Measurements from ENCODE around the gene THRSP.
"Not testable (repeated sequence)": the region's sequence is repeated elsewhere in the genome, so short reads cannot be mapped to it uniquely, and the experiment has no call there.

THRSP gene

DNA sequence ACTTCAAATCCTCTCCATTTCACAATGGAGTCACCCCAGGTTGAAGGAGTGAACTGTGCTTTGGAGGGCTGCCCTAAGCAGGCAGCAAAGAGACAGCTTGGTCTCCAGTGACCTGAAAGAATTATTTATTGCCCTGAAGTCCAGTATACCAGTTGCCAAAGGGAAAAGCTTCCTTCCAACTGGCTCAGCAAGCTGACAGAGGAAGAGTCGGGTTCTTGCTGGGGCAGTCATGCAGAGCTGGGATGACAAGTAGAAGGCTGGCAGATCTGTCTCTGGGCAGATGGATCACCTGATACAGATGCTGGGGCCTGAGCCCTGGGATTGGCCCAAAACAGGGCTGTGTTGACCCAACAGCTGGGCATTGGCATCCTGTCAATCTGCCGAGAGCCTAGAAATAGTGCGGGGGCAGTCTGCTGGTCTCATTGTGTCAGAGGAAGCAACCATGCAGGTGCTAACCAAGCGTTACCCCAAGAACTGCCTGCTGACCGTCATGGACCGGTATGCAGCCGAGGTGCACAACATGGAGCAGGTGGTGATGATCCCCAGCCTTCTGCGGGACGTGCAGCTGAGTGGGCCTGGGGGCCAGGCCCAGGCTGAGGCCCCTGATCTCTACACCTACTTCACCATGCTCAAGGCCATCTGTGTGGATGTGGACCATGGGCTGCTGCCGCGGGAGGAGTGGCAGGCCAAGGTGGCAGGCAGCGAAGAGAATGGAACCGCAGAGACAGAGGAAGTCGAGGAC, at the start of gene THRSP:
Gene THRSP (plus strand): TSS at position 422 of the 742 bp plus-strand sequence. CDS start 21 bp downstream, at position 443.
- H3K9me3 Mint-ChIP-seq, result no peaks in the 10 kb centered on the region
- H3K27ac Mint-ChIP-seq, result no peak within 1 kb of the TSS
- H3K27me3 Mint-ChIP-seq, result no peaks in the 10 kb centered on the region

DNA sequence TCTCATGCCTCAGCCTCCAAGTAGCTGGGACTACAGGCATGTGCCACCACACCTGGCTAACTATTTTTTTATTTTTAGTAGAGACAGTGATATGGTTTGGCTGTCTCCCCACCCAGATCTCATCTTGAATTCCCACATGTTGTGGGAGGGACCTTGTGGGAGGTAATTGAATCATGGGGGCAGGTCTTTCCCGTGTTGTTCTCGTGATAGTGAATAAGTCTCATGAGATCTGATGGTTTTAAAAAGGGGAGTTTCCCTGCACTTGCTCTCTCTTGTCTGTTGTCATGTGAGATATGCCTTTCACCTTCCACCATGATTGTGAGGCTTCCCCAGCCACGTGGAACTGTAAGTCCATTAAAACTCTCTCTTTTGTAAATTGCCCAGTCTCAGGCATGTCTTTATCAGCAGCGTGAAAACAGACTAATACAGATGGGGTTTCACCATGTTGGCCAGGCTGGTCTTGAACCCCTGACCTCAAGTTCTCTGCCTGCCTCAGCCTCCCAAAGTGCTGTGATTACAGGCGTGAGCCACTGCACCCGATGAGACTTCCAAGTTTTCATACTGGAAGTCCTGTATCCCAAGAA, 48.6 kb upstream of the THRSP start:
- not testable (repeated sequence) for H3K9me3 Mint-ChIP-seq, H3K4me3 Mint-ChIP-seq, H3K36me3 Mint-ChIP-seq, H3K27ac Mint-ChIP-seq, H3K4me1 Mint-ChIP-seq, H3K27me3 Mint-ChIP-seq

More for the DNA sequence above, at the start of gene THRSP:
- H3K4me3 Mint-ChIP-seq, result no peak within 1 kb of the TSS
- H3K36me3 Mint-ChIP-seq, result peaks cover 9% of the 10 kb centered on the region
- H3K4me1 Mint-ChIP-seq, result no peaks in the 10 kb centered on the region

DNA sequence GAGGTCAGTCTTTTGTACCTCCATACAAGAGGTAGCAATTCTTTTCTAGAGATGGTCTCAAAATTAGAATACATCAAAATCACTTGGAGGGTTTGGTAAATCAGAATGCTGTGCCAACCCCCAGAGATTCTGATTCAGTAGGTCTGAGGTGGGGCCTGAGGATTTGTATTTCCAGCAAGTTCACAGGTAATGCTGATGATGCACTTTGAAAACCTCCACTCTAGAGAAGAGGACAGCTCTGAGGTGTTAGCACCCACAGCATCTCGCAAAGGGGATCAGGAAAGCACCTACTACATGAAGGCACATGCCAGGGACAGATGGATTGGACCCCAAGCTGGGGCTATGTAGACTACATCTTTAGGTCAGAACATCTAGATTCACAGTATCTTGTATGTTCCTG, 47.8 kb upstream of the THRSP start:
- Mint-ChIP-seq H3K27me3 (no peaks in the 10 kb centered on the region), H3K4me3 (no peak overlapping the region), H3K9me3 (no peaks in the 10 kb centered on the region), H3K27ac (no peak overlapping the region), H3K36me3 (no peaks in the 10 kb centered on the region), H3K4me1 (no peaks in the 10 kb centered on the region)

- Mint-ChIP-seq H3K9me3 (no peaks in the 10 kb centered on the region), H3K27me3 (peaks cover 6% of the 10 kb centered on the region), H3K36me3 (no peaks in the 10 kb centered on the region), H3K4me1 (peaks cover 4% of the 10 kb centered on the region), H3K27ac (no peak overlapping the region), H3K4me3 (no peak overlapping the region)
Observed at GRCh38 chr11:78019808-78020207, 43.9 kb upstream of the THRSP start.

- H3K36me3 Mint-ChIP-seq, result no peaks in the 10 kb centered on the region
Observed at GRCh38 chr11:78020246-78020645, 43.4 kb upstream of the THRSP start.

GRCh38 chr11:78021611-78022010, 42.0 kb upstream of the THRSP start:
- Mint-ChIP-seq H3K4me1 (peaks cover 4% of the 10 kb centered on the region), H3K36me3 (no peaks in the 10 kb centered on the region), H3K4me3 (no peak overlapping the region), H3K27ac (no peak overlapping the region), H3K27me3 (peaks cover 6% of the 10 kb centered on the region), H3K9me3 (no peaks in the 10 kb centered on the region)

More at GRCh38 chr11:78020246-78020645, 43.4 kb upstream of the THRSP start:
- H3K9me3 Mint-ChIP-seq, result no peaks in the 10 kb centered on the region
- peaks cover 6% of the 10 kb centered on the region for H3K27me3 Mint-ChIP-seq
- peaks cover 4% of the 10 kb centered on the region for H3K4me1 Mint-ChIP-seq
- H3K27ac Mint-ChIP-seq, result no peak overlapping the region
- no peak overlapping the region for H3K4me3 Mint-ChIP-seq

GRCh38 chr11:78022397-78023396, 41.0 kb upstream of the THRSP start, which contains the start of gene KCTD14:
Gene KCTD14 (minus strand): TSS chr11:78023276. CDS start chr11:78023249, 27 bp downstream.
- Mint-ChIP-seq H3K4me3 (no peak within 1 kb of the TSS), H3K9me3 (no peaks in the 10 kb centered on the region), H3K27me3 (peaks cover 6% of the 10 kb centered on the region), H3K36me3 (no peaks in the 10 kb centered on the region), H3K4me1 (peaks cover 4% of the 10 kb centered on the region), H3K27ac (no peak within 1 kb of the TSS)

GRCh38 chr11:78023426-78023825, 40.2 kb upstream of the THRSP start:
- Mint-ChIP-seq H3K27me3 (peaks cover 6% of the 10 kb centered on the region), H3K9me3 (no peaks in the 10 kb centered on the region), H3K4me3 (no peak overlapping the region), H3K27ac (no peak overlapping the region), H3K36me3 (no peaks in the 10 kb centered on the region), H3K4me1 (peaks cover 4% of the 10 kb centered on the region)

GRCh38 chr11:78025378-78025777, 38.3 kb upstream of the THRSP start:
- H3K4me1 Mint-ChIP-seq, result peaks cover 4% of the 10 kb centered on the region
- H3K27me3 Mint-ChIP-seq, result peaks cover 6% of the 10 kb centered on the region
- H3K4me3 Mint-ChIP-seq, result no peak overlapping the region
- H3K27ac Mint-ChIP-seq, result no peak overlapping the region
- no peaks in the 10 kb centered on the region for H3K36me3 Mint-ChIP-seq
- H3K9me3 Mint-ChIP-seq, result no peaks in the 10 kb centered on the region

DNA sequence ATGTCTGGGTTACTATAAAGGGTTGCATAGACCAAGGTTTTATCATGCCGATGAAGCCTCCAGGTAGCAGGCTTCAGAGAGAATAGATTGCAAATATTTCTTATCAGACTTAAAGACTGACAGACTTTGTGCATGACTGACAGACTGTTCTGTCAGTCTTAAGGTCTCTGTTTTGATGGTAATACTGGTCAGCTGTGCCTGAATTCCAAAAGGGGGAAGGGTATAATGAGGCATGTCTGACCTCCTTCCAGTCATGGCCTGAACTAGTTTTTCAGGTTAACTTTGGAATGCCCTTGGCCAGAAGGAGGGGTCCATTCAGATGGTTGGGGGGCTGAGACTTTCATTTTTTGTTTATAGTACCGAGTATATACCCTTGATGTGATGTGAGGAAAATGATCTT, 35.9 kb upstream of the THRSP start:
- Mint-ChIP-seq H3K27ac (no peak overlapping the region), H3K27me3 (peaks cover under 1% of the 10 kb centered on the region)

DNA sequence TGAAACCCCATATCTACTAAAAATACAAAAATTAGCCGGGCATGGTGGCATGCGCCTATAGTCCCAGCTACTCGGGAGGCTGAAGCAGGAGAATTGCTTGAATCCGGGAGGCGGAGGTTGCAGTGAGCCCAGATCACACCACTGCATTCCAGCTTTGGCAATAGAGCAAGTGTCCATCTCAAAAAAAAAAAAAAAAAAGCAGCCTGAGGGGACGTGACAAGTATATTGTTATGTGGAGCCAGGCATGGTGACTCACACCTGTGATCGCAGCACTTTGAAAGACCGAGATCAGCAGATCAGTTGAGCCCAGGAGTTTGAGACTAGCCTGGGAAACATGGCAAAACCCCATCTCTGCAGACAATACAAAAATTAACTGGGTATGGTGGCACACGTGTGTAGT, 35.2 kb upstream of the THRSP start:
- not testable (repeated sequence) for H3K4me1 Mint-ChIP-seq, H3K4me3 Mint-ChIP-seq, H3K27me3 Mint-ChIP-seq, H3K27ac Mint-ChIP-seq, H3K9me3 Mint-ChIP-seq, H3K36me3 Mint-ChIP-seq

More for the DNA sequence above, 35.9 kb upstream of the THRSP start:
- H3K4me1 Mint-ChIP-seq, result peaks cover 1% of the 10 kb centered on the region
- H3K4me3 Mint-ChIP-seq, result no peak overlapping the region
- H3K9me3 Mint-ChIP-seq, result no peaks in the 10 kb centered on the region
- H3K36me3 Mint-ChIP-seq, result no peaks in the 10 kb centered on the region

DNA sequence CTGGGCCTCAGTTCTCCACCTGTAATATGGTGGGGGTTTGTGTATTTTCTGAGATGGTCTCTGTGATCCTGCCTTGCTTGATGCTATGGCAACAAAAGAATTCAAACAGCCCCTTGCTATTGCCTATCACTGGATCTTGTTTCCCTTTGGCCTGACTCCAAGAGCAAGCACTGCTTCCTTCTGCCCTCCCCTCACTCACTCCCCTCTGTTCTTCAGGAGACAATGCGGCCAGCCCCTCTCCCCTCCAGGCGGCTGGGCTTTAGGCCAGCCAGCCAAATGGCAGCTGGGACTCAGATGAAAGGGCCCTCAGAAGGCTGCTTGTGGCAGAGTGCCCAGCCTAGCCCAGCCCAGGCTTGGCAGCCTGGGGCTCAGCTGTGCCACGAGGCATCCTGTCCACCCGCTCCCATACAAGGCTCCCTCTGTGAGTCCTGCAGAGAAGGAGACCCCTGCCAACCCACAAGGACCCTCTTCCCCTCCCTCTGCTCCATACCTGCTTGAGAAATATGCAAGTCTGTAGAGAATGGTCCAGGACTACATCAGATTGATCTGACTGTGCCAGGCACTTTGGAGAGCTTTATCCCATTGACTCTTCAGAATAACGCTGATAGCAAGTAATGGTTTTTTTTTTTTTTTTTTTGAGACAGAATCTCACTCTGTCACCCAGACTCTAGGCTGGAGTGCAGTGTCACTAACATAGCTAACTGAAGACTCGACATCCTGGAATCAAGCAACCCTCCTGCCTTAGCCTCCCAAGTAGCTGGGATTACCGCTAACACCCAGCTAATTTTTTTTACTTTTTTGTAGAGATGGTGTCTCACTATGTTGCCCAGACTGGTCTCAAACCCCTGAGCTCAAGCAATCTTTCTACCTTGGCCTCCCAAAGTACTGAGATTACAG, 33.0 kb upstream of the THRSP start:
- H3K9me3 Mint-ChIP-seq, result no peaks in the 10 kb centered on the region
- no peak overlapping the region for H3K4me3 Mint-ChIP-seq
- no peaks in the 10 kb centered on the region for H3K4me1 Mint-ChIP-seq
- no peaks in the 10 kb centered on the region for H3K36me3 Mint-ChIP-seq
- no peak overlapping the region for H3K27ac Mint-ChIP-seq
- H3K27me3 Mint-ChIP-seq, result no peaks in the 10 kb centered on the region

DNA sequence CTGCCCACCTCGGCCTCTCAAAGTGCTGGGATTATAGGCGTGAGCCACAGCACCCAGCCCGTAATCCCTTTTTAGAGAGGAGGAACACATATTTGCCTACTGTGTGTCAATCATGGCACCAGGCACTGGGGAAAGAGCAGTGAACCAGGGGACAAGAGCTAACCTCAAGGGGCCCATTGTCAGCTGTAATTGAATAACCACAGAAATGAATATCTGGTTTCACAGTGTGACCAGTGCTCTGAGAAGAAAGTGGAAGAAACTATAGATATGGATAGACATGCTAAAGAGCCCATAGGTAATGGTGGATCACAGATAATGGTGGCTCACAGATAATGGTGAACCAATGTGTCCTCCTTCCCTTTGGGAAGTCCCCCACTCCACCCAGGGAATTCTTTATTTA, 32.0 kb upstream of the THRSP start:
- no peaks in the 10 kb centered on the region for H3K4me1 Mint-ChIP-seq
- no peaks in the 10 kb centered on the region for H3K36me3 Mint-ChIP-seq
- no peak overlapping the region for H3K27ac Mint-ChIP-seq
- H3K9me3 Mint-ChIP-seq, result no peaks in the 10 kb centered on the region
- no peak overlapping the region for H3K4me3 Mint-ChIP-seq
- no peaks in the 10 kb centered on the region for H3K27me3 Mint-ChIP-seq

- no peaks in the 10 kb centered on the region for H3K36me3 Mint-ChIP-seq
- H3K27ac Mint-ChIP-seq, result no peak overlapping the region
- no peaks in the 10 kb centered on the region for H3K27me3 Mint-ChIP-seq
- no peaks in the 10 kb centered on the region for H3K9me3 Mint-ChIP-seq
- H3K4me3 Mint-ChIP-seq, result no peak overlapping the region
- no peaks in the 10 kb centered on the region for H3K4me1 Mint-ChIP-seq
Observed at GRCh38 chr11:78032090-78032489, 31.6 kb upstream of the THRSP start.

- Mint-ChIP-seq H3K27ac (no peak overlapping the region), H3K4me1 (no peaks in the 10 kb centered on the region), H3K36me3 (no peaks in the 10 kb centered on the region), H3K9me3 (no peaks in the 10 kb centered on the region), H3K4me3 (no peak overlapping the region), H3K27me3 (no peaks in the 10 kb centered on the region)
Observed at GRCh38 chr11:78033040-78033439, 30.6 kb upstream of the THRSP start.
